K562 (cell line): ENCODE results near the gene BCL2L13. TPM values are rescaled to one million over a fixed set of nuclear protein-coding genes. Genes with fewer than 3 reads are reported as not detected.

Experiments
- ATAC-seq: fragments of 200-7000 bp; cut with Tn5 transposase; 3 replicates; pipeline ENCODE4 v1.9.1; 2020; ENCODE audit warnings: moderate library complexity
- BruUV-seq: library from RNA; stranded (reverse); fragments of 400-500 nt; replicated peaks from 2 replicates; lab custom pipeline; 2021; lab: Mats Ljungman, UMichigan
- CTCF ChIA-PET: fragments of 300-600 bp; formaldehyde crosslinking; extraction: SDS; loops from one replicate; lab custom pipeline; 2021; ENCODE audit warnings: low intra/inter-chr PET ratio; lab: Yijun Ruan, JAX
- POLR2A ChIA-PET: fragments of 300-600, 350-650 bp; sonication (Branson Sonifier 250); formaldehyde crosslinking; extraction: SDS; loops from one replicate; lab custom pipeline; 2021; ENCODE audit warnings: antibody characterized with exemption, inconsistent platforms; lab: Yijun Ruan, JAX
- DNase-seq, 4 experiments: peaks; one replicate each; pipeline versions ENCODE4 v3.0.0 to v3.0.0-alpha.2; 2011 to 2018; ENCODE audit warnings: low spot score in 3 of 4, mixed read lengths in 3 of 4; ENCODE audit errors: extremely low read depth in 1 of 4
- FAIRE-seq: peaks from 2 replicates; lab custom pipeline; 2011; peaks lifted over from hg19 to GRCh38; lab: Jason Lieb, UNC
- H2AFZ ChIP-seq: 2 replicates; pipeline ENCODE4 v1.6.0; 2011; ENCODE audit warnings: low read depth, low read length, control low read depth, inconsistent platforms
- H3K27ac ChIP-seq: fragments of 200-600 bp; 3 replicates; pipeline ENCODE4 v1.8.0; 2011; ENCODE audit warnings: low read depth, mild to moderate bottlenecking, control low read depth, inconsistent platforms, low read length, moderate library complexity, mixed read lengths; ENCODE audit errors: extremely low read depth
- H3K27me3 ChIP-seq, 2 experiments: fragments of 300-600 bp in 1 of 2; 2 replicates in 1 of 2; 3 replicates in 1 of 2; pipeline versions ENCODE4 v1.6.0 to v1.8.0; 2011; ENCODE audit warnings: inconsistent platforms in 2 of 2, low read length in 2 of 2, mild to moderate bottlenecking in 1 of 2, mixed read lengths in 1 of 2, moderate library complexity in 1 of 2; ENCODE audit not compliant: control insufficient read depth in 2 of 2, insufficient read depth in 2 of 2
- H3K36me3 ChIP-seq: fragments of 300-600 bp; 3 replicates; pipeline ENCODE4 v1.8.0; 2011; ENCODE audit warnings: mild to moderate bottlenecking, low read length, inconsistent platforms; ENCODE audit not compliant: control insufficient read depth, insufficient read depth
- H3K4me1 ChIP-seq, 2 experiments: fragments of 200-600 bp in 1 of 2; replicated peaks in 1 of 2; 2 replicates in 1 of 2; 3 replicates in 1 of 2; pipeline versions ENCODE4 v1.5.1 to v1.8.0; 2011; ENCODE audit warnings: inconsistent platforms in 2 of 2, low read length in 2 of 2, mild to moderate bottlenecking in 1 of 2, mixed read lengths in 1 of 2, moderate library complexity in 1 of 2; ENCODE audit not compliant: control insufficient read depth in 2 of 2, insufficient read depth in 2 of 2
- H3K4me2 ChIP-seq: 2 replicates; pipeline ENCODE4 v1.6.1; 2011; ENCODE audit warnings: low read length, control low read depth, inconsistent platforms, mixed read lengths; ENCODE audit not compliant: insufficient read depth
- H3K4me3 ChIP-seq: fragments of 200-600 bp; sonication (generic), shearing (Covaris generic); 2 replicates; pipeline ENCODE4 v1.5.1; 2016; ENCODE audit warnings: control low read depth, inconsistent platforms
- H3K79me2 ChIP-seq: fragments of 200-600 bp; 3 replicates; pipeline ENCODE4 v1.8.0; 2011; ENCODE audit warnings: low read length, inconsistent platforms; ENCODE audit not compliant: control insufficient read depth, insufficient read depth
- H3K9ac ChIP-seq, 2 experiments: 2 replicates each; pipeline versions ENCODE4 v1.6.0 to v1.6.1; 2011; ENCODE audit warnings: low read depth in 2 of 2, low read length in 2 of 2, control low read depth in 1 of 2, inconsistent platforms in 1 of 2, mild to moderate bottlenecking in 1 of 2, mixed read lengths in 1 of 2; ENCODE audit not compliant: insufficient read depth in 1 of 2
- H3K9me1 ChIP-seq: one replicate; pipeline ENCODE4 v1.6.0; 2011; ENCODE audit warnings: inconsistent platforms, mild to moderate bottlenecking, low read length, moderate library complexity; ENCODE audit not compliant: control insufficient read depth, insufficient read depth
- H3K9me3 ChIP-seq: replicated peaks from 2 replicates; pipeline ENCODE4 v1.5.1; 2011; ENCODE audit warnings: low read depth, low read length, inconsistent platforms; ENCODE audit not compliant: control insufficient read depth, insufficient read depth
- H4K20me1 ChIP-seq: replicated peaks from 2 replicates; pipeline ENCODE4 v1.6.1; 2011; ENCODE audit warnings: low read length, inconsistent platforms, mixed read lengths; ENCODE audit not compliant: control insufficient read depth, insufficient read depth
- ASH1L ChIP-seq: fragments of 450-650 bp; IDR thresholded peaks from 2 replicates; pipeline ENCODE4 v1.6.1; 2018; ENCODE audit warnings: borderline replicate concordance, mild to moderate bottlenecking, low read depth; ENCODE audit not compliant: partially characterized antibody
- BMI1 ChIP-seq: fragments of 150-350 bp; IDR thresholded peaks from 2 replicates; pipeline ENCODE4 v1.6.1; 2014; ENCODE audit warnings: low read length
- CHCHD3 ChIP-seq: fragments of 250-450 bp; sonication (Bioruptor Pico); IDR thresholded peaks from 2 replicates; pipeline ENCODE4 v2.1.2; 2022; ENCODE audit warnings: mild to moderate bottlenecking
- CHD1 ChIP-seq: fragments of 200-600 bp; sonication (generic); IDR thresholded peaks from one replicate; pipeline ENCODE4 v1.6.1; 2012; ENCODE audit warnings: mild to moderate bottlenecking, moderate library complexity, low read length, inconsistent platforms
- POLR2AphosphoS5 ChIP-seq: IDR thresholded peaks from 2 replicates; pipeline ENCODE4 v1.6.1; 2011; ENCODE audit warnings: mild to moderate bottlenecking, low read depth, low read length, moderate library complexity; ENCODE audit not compliant: control insufficient read depth, insufficient read depth
- POLR2B ChIP-seq: fragments of 450-650 bp; IDR thresholded peaks from 2 replicates; pipeline ENCODE4 v1.6.1; 2018; ENCODE audit warnings: low read depth; ENCODE audit not compliant: partially characterized antibody
- TEAD1 ChIP-seq, 2 experiments: fragments of 450-650 bp in 1 of 2; sonication (generic) in 1 of 2; formaldehyde crosslinking; IDR thresholded peaks; 2 replicates each; pipeline versions ENCODE4 v1.4.0 to v1.8.0; 2020 to 2022; ENCODE audit warnings: mild to moderate bottlenecking in 2 of 2, missing genetic modification reagents in 1 of 2
- TRIM28 ChIP-seq: fragments of 450-650 bp; IDR thresholded peaks from 2 replicates; pipeline ENCODE4 v1.6.1; 2017
- WGBS: fragments of 100-300 bp; shearing (Covaris generic); methylation state at CpG from one replicate; pipeline ENCODE4 v1.1.6; 2016; ENCODE audit warnings: low coverage, mixed read lengths; ENCODE audit not compliant: insufficient coverage; ENCODE audit errors: missing lambda C conversion rate; 5-methylcytosine and 5-hydroxymethylcytosine counted together
- in situ Hi-C: fragments of 300-500 bp; cut with MboI; formaldehyde crosslinking; loops from 4 replicates; pipeline ENCODE4 v1.15.0; 2018; ENCODE audit warnings: inconsistent platforms, mixed read lengths
- intact Hi-C: fragments of 100-400 bp; cut with micrococcal nuclease; formaldehyde crosslinking; loops from 2 replicates; pipeline ENCODE4 v1.14.2; 2022
- polyA plus RNA-seq, 8 experiments: library from polyadenylated mRNA; depleted of rRNA in 4 of 8; stranded (reverse) in 5 of 8; unstranded in 3 of 8; fragments of >200 nt; fragmentation: Nextera tagmentation in 2 of 8; fragmentation: Illumina TruSeq in 1 of 8; extraction: Ambion mirVana in 2 of 8; extraction: Trizol in 1 of 8; gene quantifications; 2 replicates each; pipeline versions ENCODE4 v1.2.1 to v1.2.3, GENCODE V29; 2011 to 2014; ENCODE audit warnings: inconsistent platforms in 1 of 8, missing spikeins in 1 of 8
- total RNA-seq, 7 experiments: library from RNA; depleted of rRNA in 6 of 7; stranded (reverse); fragments of >200 nt in 6 of 7; fragmentation: Illumina TruSeq in 2 of 7; extraction: Trizol in 2 of 7; gene quantifications; 2 replicates each; pipeline versions ENCODE4 v1.2.1 to v1.2.3, GENCODE V29; 2011 to 2021; ENCODE audit warnings: low replicate concordance in 1 of 7
- TF ChIP-seq, protein P1 (sequence below): fragments of 250-450 bp; sonication (Bioruptor Pico); IDR thresholded peaks from 2 replicates; pipeline ENCODE4 v1.8.0; 2022; ENCODE audit warnings: inconsistent platforms

The BCL2L13 gene
- total and polyA plus RNA-seq, 9 of the 15 experiments (the other 6 are each of a cell fraction or from before 2014, with no cell fraction given): 41.5 to 63.4 (median 56.5) TPM

DNA sequence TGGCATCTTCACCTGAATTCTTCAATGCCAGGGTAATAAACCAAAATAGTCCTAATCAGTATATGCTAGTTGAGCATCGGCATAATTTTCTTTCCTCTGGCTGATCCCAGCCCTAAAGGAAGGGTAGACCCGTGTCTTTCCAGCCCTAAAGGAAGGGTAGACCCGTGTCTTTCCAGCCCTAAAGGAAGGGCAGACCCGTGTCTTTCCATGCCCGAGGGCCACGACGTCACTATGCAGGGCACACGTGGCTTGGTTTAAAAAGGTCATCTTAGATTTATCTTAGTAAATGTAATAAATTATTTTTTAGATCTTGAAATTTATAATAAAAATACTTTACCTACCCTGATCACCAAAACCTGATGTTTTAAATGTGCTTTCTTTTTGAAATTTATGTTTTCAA lies 90.2 kb downstream of the BCL2L13 start:
- H3K9ac ChIP-seq: no peak overlapping the region
- H3K27me3 ChIP-seq: no peaks in the 10 kb centered on the region
- no peak overlapping the region for H2AFZ ChIP-seq
- no peak overlapping the region for H3K4me3 ChIP-seq
- ATAC-seq (no peak), FAIRE-seq (no peak), DNase-seq (no peak)
- H3K4me1 ChIP-seq: peaks cover 0 to 8% of the 10 kb centered on the region in 2 experiments; a peak in 2 of 5 replicates
- intact Hi-C loops: no loop called here
- H3K27ac ChIP-seq: no peak overlapping the region
- peaks cover 72% of the 10 kb centered on the region for H3K36me3 ChIP-seq
- ChIA-PET POLR2A (no interaction called here), CTCF (no interaction called here)
- no peaks in the 10 kb centered on the region for H3K9me1 ChIP-seq
- no peak overlapping the region for H3K4me2 ChIP-seq
- H3K79me2 ChIP-seq: no peaks in the 10 kb centered on the region
- no peak for TF ChIP-seq ASH1L
- TF ChIP-seq CHCHD3 (CRISPR knock-in tag): no peak
- TF ChIP-seq TEAD1 (CRISPR knock-in tag; IDR thresholded peaks at IDR 0.05): no peak
- TF ChIP-seq POLR2B: no peak
- no peak for TF ChIP-seq POLR2AphosphoS5
- TF ChIP-seq BMI1: no peak
- TF ChIP-seq TRIM28: no peak
- TF ChIP-seq, protein P1, sequence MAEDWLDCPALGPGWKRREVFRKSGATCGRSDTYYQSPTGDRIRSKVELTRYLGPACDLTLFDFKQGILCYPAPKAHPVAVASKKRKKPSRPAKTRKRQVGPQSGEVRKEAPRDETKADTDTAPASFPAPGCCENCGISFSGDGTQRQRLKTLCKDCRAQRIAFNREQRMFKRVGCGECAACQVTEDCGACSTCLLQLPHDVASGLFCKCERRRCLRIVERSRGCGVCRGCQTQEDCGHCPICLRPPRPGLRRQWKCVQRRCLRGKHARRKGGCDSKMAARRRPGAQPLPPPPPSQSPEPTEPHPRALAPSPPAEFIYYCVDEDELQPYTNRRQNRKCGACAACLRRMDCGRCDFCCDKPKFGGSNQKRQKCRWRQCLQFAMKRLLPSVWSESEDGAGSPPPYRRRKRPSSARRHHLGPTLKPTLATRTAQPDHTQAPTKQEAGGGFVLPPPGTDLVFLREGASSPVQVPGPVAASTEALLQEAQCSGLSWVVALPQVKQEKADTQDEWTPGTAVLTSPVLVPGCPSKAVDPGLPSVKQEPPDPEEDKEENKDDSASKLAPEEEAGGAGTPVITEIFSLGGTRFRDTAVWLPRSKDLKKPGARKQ (CRISPR knock-in tag): no peak
- no peak for TF ChIP-seq CHD1
- BruUV-seq: TSS peak; percentile 44
- 88% methylated on average over 8 of the region's 8 CpGs for WGBS
- in situ Hi-C loops: no loop called here
- no peaks in the 10 kb centered on the region for H4K20me1 ChIP-seq
- H3K9me3 ChIP-seq: no peaks in the 10 kb centered on the region
